NCI-H1436 treated with DMSO at 0.1 percent for 48 hours (cell line): Measurements from ENCODE around the gene PNLIPRP3.
"Not testable (repeated sequence)": the region's sequence is repeated elsewhere in the genome, so short reads cannot be mapped to it uniquely, and the experiment has no call there.

ENCODE experiments used
- DNase-seq: peaks from one replicate; lab custom pipeline; 2025; lab: John Stamatoyannopoulos, UW

The PNLIPRP3 gene

DNA sequence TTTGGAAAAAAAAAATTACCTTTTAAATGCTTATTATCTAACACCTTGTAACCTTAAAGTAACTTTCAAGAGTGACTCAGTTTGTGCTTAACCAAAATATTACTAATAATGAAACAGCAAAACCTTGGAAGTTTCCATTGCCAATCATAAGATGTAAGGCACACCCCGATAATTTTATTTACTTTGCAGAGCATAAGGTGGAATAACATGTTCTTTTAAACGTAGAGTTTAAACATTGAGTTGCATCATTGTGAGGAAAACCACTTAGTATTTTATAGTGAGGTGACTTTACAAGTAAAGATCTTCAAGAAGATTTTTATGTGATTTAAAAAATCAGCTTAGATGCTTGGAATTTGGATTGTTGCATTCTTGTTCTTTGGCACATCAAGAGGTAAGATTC, at the start of gene PNLIPRP3:
Gene PNLIPRP3, plus strand, starts transcription at position 177 of the 400 bp plus-strand sequence. Its CDS starts 166 bp downstream, at position 343.
- DNase-seq: no peak

DNA sequence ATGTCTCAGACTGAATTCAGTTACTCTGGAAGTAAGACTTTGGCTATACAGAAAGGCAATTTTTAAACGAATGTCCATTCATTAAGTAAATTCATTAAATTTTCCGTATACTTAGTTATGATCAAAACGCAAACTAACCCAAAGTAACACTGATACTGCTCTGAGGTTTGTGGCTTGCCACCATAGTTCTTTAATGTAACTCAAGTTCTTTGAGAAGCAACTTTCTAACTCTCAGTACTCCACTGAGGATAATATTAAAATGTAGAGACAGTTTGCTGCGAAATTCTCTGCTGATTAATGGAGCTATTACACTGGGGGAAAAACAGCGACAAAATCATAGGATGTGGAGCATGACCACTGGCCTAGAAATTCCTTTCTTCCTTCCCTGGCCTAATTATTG, 45.4 kb upstream of the PNLIPRP3 start:
- DNase-seq: no peak

GRCh38 chr10:116385311-116385710, 42.3 kb upstream of the PNLIPRP3 start:
- DNase-seq: no peak

GRCh38 chr10:116385994-116386809, 41.4 kb upstream of the PNLIPRP3 start:
- no peak for DNase-seq

- not testable (repeated sequence) for DNase-seq
Measured at GRCh38 chr10:116393246-116393831, 34.3 kb upstream of the PNLIPRP3 start.

DNA sequence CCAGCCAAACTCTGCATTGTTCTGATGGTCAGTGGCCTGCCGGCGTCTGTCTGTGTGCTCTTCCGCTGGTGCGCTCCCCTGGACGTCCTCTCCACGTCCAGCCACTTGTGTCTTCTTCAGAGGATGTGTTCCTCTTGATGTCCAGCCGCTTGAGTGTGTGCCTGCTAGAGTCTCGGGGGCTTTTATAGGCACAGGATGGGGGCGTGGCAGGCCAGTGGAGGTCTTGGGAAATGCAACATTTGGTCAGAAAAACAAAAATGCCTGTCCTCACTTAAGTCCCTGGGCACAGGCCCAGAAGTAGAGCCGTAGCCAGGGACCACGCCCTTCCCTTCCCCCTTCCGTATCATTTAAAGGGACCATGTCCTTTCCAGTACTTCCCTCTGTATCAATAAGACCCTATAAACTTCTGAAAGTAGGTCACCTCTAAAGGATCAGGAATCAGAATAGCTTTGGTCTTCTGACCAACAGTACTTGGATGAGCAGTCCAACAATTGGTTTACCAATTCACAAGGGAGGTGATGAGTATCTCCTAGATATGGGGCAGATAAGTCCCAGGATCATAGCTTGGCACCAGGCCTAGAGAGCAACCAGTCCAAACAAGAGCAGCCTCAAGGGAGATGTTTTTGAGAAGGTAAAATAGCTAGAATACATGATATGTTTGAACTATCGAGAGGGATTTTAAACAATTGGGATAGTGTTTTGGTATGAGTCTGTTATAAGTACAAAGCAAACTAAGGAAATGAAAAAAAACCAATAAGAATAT, 32.2 kb upstream of the PNLIPRP3 start:
- no peak for DNase-seq

DNA sequence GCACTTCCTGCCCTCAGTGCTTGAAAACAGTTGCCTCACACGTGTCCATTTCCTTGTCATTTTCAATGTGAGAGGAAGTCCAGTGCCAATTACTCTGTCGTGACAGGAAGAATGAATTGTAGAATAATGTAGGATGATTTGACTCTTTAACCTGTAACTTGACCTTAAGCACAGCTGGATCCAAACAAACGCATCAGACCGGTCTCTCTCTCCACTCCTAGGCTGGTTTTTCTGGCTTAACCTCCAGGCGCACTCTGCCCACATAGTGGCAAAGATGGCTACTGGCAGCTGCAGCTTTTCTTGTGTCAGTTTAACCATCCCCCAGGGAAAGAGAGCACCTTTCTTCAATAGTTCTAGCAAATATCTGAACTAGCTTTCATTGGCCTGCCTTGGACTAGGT, 29.4 kb upstream of the PNLIPRP3 start:
- DNase-seq: no peak

GRCh38 chr10:116402858-116403257, 24.8 kb upstream of the PNLIPRP3 start:
- no peak for DNase-seq

GRCh38 chr10:116403740-116404250, 23.9 kb upstream of the PNLIPRP3 start:
- DNase-seq: no peak

GRCh38 chr10:116408719-116409118, 18.9 kb upstream of the PNLIPRP3 start:
- no peak for DNase-seq

GRCh38 chr10:116410351-116410750, 17.3 kb upstream of the PNLIPRP3 start:
- DNase-seq: no peak

DNA sequence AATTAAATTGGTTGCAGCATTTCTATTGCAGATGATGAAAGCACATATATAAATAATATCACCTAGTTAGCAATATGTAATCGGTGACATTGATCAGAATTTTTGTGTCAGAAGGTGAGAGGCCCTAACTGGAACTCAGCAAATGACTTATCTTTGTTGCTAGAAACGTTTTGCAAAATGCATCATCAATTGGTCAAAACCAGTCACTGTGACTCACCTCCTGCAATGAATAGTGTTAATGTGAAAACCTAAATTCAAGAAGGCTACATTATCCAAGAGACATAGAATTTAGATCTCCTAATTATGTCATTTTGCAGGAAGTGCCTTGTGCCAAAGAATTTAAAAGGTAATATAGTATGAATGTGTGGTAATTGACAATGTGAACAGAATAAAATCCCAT, 9.8 kb upstream of the PNLIPRP3 start:
- DNase-seq: no peak

- no peak for DNase-seq
Measured at GRCh38 chr10:116418389-116418788, 9.3 kb upstream of the PNLIPRP3 start.

DNA sequence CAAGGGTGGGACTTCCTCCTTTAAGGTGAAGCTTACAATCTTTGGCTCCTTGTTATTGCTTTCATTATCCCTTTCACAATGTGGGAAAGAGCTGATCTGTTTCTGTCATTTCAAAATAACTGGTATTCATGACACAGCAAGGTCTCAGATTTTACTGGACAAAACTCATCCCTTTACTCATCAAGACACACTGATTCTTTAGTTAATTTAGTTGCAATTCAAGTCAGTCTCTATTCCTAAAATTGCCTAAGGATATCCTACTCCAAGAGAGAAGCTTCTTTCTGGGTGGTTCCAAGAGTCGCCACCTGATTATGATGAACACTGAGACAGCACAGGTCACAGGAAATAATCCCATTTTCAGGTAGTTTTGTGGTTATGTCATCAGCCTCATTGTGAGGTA, 5.8 kb upstream of the PNLIPRP3 start:
- DNase-seq: no peak

DNA sequence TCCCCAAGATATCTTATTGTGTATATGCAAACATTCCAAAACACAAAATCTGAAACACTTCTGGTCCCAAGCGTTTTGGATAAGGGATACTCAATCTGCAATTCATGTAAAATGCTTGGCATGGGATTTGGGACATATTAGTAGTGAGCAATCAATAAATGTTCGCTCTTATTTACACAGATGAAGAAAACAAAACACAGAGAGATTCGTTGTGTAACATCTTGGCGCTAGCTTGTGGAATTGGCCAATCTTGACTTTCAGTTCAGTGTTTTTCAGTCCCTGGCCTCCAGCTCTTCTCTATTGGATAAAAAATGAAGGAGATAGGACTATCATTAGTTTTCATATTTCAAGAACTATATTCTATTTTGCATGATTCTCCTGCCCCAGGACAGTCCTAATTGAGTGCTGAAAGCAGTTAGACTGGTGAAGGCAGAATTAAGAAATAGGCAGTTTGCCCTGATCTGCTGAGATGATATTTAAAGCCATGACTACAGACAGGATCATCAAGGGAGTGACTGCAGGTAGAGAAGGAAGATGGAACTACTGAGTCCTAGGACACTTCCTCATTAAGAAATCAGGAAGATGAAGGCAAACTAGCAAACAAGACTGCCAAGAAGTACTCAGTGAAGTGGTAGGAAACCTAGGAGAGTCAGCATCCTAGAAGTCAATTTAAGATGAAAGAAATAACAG, 1.8 kb downstream of the PNLIPRP3 start:
- no peak for DNase-seq

DNA sequence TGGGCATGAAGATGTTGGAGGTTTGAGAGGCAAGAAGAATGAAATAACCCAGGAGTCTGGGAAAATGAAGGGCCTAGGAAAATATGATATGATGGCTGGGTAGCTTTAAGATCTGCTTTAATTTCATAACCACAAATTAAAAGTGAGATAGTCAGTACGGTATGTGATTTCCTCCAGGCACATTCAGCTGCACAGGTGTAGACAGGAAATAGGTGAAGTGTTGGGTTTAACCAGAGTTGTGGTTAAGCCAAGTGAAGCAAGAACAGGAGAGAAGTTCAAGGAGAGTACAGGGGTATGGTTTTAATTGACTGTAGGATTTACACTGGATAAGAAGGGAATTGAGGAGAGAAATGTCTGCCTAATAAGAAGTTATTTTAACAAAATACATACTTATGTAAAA, 2.6 kb downstream of the PNLIPRP3 start:
- no peak for DNase-seq

DNA sequence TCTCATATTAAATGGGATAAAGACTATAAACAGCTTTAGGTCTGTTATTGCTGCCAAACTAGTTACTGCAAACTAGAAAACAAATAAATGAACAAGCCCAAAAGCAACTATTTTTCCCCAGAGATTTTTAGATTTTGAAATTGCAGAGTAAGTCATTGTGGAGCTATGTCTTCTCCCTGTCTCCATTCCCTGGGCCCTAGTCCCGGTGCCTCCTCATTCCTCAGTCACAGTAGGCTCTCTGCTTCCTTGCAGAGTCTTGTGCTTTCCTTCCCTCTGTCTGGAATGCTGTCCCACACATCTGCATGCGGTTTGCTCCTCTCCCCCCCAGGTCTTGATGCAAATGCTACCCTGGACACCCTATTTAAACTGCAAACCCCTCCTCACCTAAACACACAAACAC, 4.0 kb downstream of the PNLIPRP3 start:
- no peak for DNase-seq

DNA sequence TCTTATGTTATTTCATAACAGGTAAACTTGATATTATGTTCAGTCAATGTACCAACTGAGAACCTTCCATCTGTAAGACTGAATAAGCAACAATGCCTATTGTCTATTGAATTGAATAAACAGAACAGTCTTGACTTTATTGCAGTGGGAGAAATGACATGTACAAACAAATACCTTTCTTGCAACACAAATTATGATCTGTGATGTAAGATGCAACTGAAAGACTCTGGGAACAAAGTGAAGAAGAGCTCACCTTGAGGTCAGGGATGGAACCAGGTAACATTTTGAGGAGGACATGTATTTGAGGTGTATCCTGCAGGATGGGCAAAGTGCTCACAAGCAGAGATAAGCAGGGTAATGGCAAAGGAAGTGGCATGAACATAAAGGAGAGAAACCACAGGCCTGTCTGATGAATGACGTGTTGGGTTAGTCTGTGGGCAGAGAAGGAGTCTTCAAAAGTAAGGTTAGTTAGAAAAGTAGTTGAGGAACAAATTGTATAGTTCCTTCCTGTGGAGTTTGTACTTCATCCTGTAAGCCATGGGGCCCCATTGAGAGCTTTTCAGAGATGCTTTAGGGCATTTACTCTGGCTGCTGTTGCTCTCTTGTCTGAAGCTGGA, 9.5 kb downstream of the PNLIPRP3 start:
- DNase-seq: no peak

- no peak for DNase-seq
Measured at GRCh38 chr10:116440330-116441030, 12.8 kb downstream of the PNLIPRP3 start.

GRCh38 chr10:116444527-116445142, 17.0 kb downstream of the PNLIPRP3 start:
- no peak for DNase-seq

DNA sequence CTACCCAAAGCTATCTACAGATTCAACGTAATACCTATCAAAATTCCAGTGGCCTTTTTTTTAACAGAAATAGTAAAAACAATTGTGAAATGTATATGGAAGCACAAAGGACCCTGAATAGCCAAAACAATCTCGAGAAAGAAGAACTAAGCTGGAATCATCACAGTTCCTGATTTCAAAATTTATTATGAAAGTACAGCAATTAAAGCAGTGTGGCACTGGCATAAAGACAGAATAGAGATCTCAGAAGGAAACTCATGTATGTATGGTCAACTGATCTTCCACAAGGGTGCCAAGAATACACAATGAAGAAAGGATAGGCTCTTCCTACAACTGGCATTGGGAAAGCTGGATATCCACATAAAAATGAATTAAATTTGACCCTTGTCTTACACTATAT, 23.2 kb downstream of the PNLIPRP3 start:
- DNase-seq: no peak
